ENCODE results near the gene RGS11. TPM values are rescaled to one million over a fixed set of nuclear protein-coding genes. Genes with fewer than 3 reads are reported as not detected.

Gene RGS11
- total and polyA plus RNA-seq, 4 donors, result 0.51 to 1.6 (median 0.77) TPM; not detected in 1

DNA sequence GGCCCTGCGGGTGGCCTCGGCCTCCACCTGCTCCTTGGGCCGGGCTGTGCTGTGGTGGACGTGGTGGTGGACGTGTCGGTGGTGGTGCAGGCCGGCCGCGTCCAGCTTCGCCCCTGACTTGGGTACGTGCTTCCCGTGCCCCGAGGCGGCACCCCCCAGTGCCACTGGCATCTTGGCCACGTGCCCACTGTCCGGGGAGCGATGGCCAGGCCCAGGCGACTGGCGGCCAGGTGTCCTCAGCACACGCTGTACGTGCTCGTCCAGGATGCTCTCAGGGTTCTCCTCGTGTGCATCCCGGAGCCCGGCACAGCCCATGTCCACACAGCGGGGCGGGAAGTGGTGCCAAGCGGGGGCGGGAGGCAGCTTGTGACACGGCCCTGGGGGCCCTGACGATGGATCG, 22.1 kb upstream of the RGS11 start:
- no peak overlapping the region for H3K9ac ChIP-seq (ENCODE audit: low read depth in 1 of 2, low read length in 2 of 2)
- DNase-seq (ENCODE audit: low spot score), result no peak
- H3K36me3 ChIP-seq (ENCODE audit: control insufficient read depth in 4 of 4, insufficient read depth in 3 of 4, low read depth in 1 of 4, low read length in 3 of 4), result peaks cover 0 to 19% (median 3%) of the 10 kb centered on the region in 4 donors
- 98% methylated on average over 32 of the region's 32 CpGs for WGBS
- H3K27ac ChIP-seq (ENCODE audit: low read depth in 1 of 2, low read length in 2 of 2), result no peak overlapping the region
- no peak overlapping the region for H3K4me3 ChIP-seq (ENCODE audit: low read depth in 1 of 3, low read length in 3 of 3)
- TF ChIP-seq, protein P1, sequence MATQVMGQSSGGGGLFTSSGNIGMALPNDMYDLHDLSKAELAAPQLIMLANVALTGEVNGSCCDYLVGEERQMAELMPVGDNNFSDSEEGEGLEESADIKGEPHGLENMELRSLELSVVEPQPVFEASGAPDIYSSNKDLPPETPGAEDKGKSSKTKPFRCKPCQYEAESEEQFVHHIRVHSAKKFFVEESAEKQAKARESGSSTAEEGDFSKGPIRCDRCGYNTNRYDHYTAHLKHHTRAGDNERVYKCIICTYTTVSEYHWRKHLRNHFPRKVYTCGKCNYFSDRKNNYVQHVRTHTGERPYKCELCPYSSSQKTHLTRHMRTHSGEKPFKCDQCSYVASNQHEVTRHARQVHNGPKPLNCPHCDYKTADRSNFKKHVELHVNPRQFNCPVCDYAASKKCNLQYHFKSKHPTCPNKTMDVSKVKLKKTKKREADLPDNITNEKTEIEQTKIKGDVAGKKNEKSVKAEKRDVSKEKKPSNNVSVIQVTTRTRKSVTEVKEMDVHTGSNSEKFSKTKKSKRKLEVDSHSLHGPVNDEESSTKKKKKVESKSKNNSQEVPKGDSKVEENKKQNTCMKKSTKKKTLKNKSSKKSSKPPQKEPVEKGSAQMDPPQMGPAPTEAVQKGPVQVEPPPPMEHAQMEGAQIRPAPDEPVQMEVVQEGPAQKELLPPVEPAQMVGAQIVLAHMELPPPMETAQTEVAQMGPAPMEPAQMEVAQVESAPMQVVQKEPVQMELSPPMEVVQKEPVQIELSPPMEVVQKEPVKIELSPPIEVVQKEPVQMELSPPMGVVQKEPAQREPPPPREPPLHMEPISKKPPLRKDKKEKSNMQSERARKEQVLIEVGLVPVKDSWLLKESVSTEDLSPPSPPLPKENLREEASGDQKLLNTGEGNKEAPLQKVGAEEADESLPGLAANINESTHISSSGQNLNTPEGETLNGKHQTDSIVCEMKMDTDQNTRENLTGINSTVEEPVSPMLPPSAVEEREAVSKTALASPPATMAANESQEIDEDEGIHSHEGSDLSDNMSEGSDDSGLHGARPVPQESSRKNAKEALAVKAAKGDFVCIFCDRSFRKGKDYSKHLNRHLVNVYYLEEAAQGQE (IDR thresholded peaks at IDR 0.05), result no peak
- TF ChIP-seq, protein P2, sequence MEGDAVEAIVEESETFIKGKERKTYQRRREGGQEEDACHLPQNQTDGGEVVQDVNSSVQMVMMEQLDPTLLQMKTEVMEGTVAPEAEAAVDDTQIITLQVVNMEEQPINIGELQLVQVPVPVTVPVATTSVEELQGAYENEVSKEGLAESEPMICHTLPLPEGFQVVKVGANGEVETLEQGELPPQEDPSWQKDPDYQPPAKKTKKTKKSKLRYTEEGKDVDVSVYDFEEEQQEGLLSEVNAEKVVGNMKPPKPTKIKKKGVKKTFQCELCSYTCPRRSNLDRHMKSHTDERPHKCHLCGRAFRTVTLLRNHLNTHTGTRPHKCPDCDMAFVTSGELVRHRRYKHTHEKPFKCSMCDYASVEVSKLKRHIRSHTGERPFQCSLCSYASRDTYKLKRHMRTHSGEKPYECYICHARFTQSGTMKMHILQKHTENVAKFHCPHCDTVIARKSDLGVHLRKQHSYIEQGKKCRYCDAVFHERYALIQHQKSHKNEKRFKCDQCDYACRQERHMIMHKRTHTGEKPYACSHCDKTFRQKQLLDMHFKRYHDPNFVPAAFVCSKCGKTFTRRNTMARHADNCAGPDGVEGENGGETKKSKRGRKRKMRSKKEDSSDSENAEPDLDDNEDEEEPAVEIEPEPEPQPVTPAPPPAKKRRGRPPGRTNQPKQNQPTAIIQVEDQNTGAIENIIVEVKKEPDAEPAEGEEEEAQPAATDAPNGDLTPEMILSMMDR (IDR thresholded peaks at IDR 0.05; ENCODE audit: low read depth, low read length, missing input control), result no peak
- no peak for TF ChIP-seq HNF4A (conservative IDR thresholded peaks at IDR 0.05)
- no peaks in the 10 kb centered on the region for H3K4me1 ChIP-seq (ENCODE audit: control insufficient read depth in 4 of 4, insufficient read depth in 4 of 4, low read length in 3 of 4)
- H3K27me3 ChIP-seq (ENCODE audit: control insufficient read depth in 4 of 4, insufficient read depth in 4 of 4, low read length in 3 of 4), result no peaks in the 10 kb centered on the region
- no peaks in the 10 kb centered on the region for H3K9me3 ChIP-seq (ENCODE audit: control insufficient read depth in 4 of 4, low read length in 3 of 4)

DNA sequence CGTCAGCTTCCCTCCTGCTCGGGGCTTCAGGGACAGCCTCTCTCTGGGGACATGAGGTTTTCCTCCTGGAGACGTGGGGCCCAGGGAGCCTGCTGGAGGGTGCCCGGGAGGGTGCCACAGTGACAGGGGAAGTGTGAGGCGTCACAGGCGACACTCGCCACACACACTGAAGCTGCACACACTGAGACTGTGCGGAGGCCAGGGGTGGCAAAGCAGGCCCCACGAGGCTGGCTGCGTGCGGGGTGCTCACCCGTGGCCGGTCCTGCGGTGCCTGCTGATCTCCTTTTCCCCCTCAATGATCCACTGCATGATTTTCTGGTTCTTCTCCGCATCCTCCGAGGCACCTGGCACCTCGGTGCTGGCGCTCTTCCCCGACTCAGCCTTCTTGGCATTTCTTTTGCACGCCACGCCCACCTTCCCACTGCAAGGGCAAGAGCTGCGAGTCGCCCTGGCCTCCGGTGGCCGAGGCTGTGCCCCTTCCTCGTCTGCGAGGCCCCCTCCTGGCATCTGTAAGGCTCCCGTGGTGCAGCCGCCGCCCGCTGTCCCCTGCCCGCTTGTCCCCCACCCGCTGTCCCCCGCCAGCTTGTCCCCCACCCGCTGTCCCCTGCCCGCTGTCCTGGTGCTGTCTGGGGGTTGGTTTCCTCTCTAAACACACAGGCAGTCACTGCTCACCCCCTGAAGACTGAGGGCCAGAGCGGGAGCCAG, 21.2 kb upstream of the RGS11 start:
- Histone ChIP-seq H3K27ac (ENCODE audit: low read depth in 1 of 2, low read length in 2 of 2) (no peak overlapping the region), H3K4me1 (ENCODE audit: control insufficient read depth in 4 of 4, insufficient read depth in 4 of 4, low read length in 3 of 4) (no peaks in the 10 kb centered on the region), H3K9ac (ENCODE audit: low read depth in 1 of 2, low read length in 2 of 2) (no peak overlapping the region), H3K27me3 (ENCODE audit: control insufficient read depth in 4 of 4, insufficient read depth in 4 of 4, low read length in 3 of 4) (no peaks in the 10 kb centered on the region), H3K4me3 (ENCODE audit: low read depth in 1 of 3, low read length in 3 of 3) (no peak overlapping the region), H3K36me3 (ENCODE audit: control insufficient read depth in 4 of 4, insufficient read depth in 3 of 4, low read depth in 1 of 4, low read length in 3 of 4) (peaks cover 0 to 22% (median 3%) of the 10 kb centered on the region in 4 donors), H3K9me3 (ENCODE audit: control insufficient read depth in 4 of 4, low read length in 3 of 4) (no peaks in the 10 kb centered on the region)
- DNase-seq (ENCODE audit: low spot score), result no peak
- WGBS, result 95% methylated on average over 37 of the region's 37 CpGs
- no peak for TF ChIP-seq EGR1 (IDR thresholded peaks at IDR 0.05; ENCODE audit: low read depth in 2 of 2)
- TF ChIP-seq SP1 (IDR thresholded peaks at IDR 0.05), result no peak

DNA sequence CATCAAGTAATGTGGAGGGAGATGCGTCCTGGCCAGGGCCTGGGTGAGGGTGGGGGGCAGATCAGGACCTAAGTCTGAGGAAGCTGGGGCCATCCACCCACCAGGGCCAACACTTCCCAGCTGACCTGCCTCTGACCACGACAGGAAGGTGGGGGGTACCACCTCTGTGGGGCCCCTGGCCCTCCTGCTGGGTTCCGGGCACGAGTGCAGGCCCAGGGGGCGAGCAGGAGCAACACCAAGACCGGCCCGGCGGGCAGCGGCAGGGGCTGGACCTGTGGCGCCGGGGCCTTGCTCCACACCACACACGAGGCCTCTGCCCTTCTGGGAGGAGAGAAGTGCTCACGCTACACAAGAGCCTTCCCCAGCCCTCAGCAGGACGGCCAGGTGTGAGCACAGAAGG, 20.5 kb upstream of the RGS11 start:
- DNase-seq (ENCODE audit: low spot score), result no peak
- H3K4me3 ChIP-seq (ENCODE audit: low read depth in 1 of 3, low read length in 3 of 3), result no peak overlapping the region
- H3K27ac ChIP-seq (ENCODE audit: low read depth in 1 of 2, low read length in 2 of 2), result no peak overlapping the region
- H3K4me1 ChIP-seq (ENCODE audit: control insufficient read depth in 4 of 4, insufficient read depth in 4 of 4, low read length in 3 of 4), result no peaks in the 10 kb centered on the region
- TF ChIP-seq FOXA2 (IDR thresholded peaks at IDR 0.05) (no peak), EGR1 (IDR thresholded peaks at IDR 0.05; ENCODE audit: low read depth in 2 of 2) (no peak), HNF4G (IDR thresholded peaks at IDR 0.05) (no peak), GABPA (IDR thresholded peaks at IDR 0.05 in 1 of 2, conservative IDR thresholded peaks at IDR 0.05 in 1 of 2) (no peak), NR2F2 (IDR thresholded peaks at IDR 0.05) (no peak), FOXA1 (IDR thresholded peaks at IDR 0.05) (no peak), JUND (IDR thresholded peaks at IDR 0.05) (no peak), RXRA (IDR thresholded peaks at IDR 0.05) (no peak), RAD21 (IDR thresholded peaks at IDR 0.05) (no peak)
- TF ChIP-seq, protein P3, sequence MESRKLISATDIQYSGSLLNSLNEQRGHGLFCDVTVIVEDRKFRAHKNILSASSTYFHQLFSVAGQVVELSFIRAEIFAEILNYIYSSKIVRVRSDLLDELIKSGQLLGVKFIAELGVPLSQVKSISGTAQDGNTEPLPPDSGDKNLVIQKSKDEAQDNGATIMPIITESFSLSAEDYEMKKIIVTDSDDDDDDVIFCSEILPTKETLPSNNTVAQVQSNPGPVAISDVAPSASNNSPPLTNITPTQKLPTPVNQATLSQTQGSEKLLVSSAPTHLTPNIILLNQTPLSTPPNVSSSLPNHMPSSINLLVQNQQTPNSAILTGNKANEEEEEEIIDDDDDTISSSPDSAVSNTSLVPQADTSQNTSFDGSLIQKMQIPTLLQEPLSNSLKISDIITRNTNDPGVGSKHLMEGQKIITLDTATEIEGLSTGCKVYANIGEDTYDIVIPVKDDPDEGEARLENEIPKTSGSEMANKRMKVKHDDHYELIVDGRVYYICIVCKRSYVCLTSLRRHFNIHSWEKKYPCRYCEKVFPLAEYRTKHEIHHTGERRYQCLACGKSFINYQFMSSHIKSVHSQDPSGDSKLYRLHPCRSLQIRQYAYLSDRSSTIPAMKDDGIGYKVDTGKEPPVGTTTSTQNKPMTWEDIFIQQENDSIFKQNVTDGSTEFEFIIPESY (IDR thresholded peaks at IDR 0.05), result no peak
- H3K36me3 ChIP-seq (ENCODE audit: control insufficient read depth in 4 of 4, insufficient read depth in 3 of 4, low read depth in 1 of 4, low read length in 3 of 4), result peaks cover 0 to 25% (median 3%) of the 10 kb centered on the region in 4 donors
- no peak overlapping the region for H3K9ac ChIP-seq (ENCODE audit: low read depth in 1 of 2, low read length in 2 of 2)
- H3K9me3 ChIP-seq (ENCODE audit: control insufficient read depth in 4 of 4, low read length in 3 of 4), result no peaks in the 10 kb centered on the region
- no peaks in the 10 kb centered on the region for H3K27me3 ChIP-seq (ENCODE audit: control insufficient read depth in 4 of 4, insufficient read depth in 4 of 4, low read length in 3 of 4)
- WGBS, result 95% methylated on average over 14 of the region's 14 CpGs

Data from liver (tissue), 9 donors.